Activated CD4-positive, alpha-beta memory T cell treated with anti-CD3 and anti-CD28 coated beads for 36 hours (primary cell): Measurements from ENCODE around the gene SYNGR2. TPM values are rescaled to one million over a fixed set of nuclear protein-coding genes. Genes with fewer than 3 reads are reported as not detected.
"Not testable (repeated sequence)": the region's sequence is repeated elsewhere in the genome, so short reads cannot be mapped to it uniquely, and the experiment has no call there.

Experiments
- CTCF ChIA-PET: fragments of 350-600 bp; sonication (Branson Sonifier 250); formaldehyde crosslinking; loops from one replicate; lab custom pipeline; 2021; ENCODE audit warnings: antibody characterized with exemption, inconsistent platforms; lab: Charles Lee
- POLR2A ChIA-PET: fragments of 350-600 bp; sonication (Branson Sonifier 250); formaldehyde crosslinking; loops from one replicate; lab custom pipeline; 2021; ENCODE audit warnings: antibody characterized with exemption; lab: Charles Lee
- DNase-seq: peaks from one replicate; pipeline ENCODE4 v3.0.0-alpha.2; 2020
- H3K27ac Mint-ChIP-seq: one replicate; pipeline ENCODE4 v1.8.0; 2021; ENCODE audit warnings: mixed read lengths
- H3K27me3 Mint-ChIP-seq: one replicate; pipeline ENCODE4 v1.8.0; 2021; ENCODE audit warnings: mixed read lengths
- H3K36me3 Mint-ChIP-seq: one replicate; pipeline ENCODE4 v1.8.0; 2021; ENCODE audit warnings: mixed read lengths
- H3K4me1 Mint-ChIP-seq: one replicate; pipeline ENCODE4 v1.8.0; 2021; ENCODE audit warnings: low read depth, mixed read lengths
- H3K4me3 Mint-ChIP-seq: one replicate; pipeline ENCODE4 v1.8.0; 2021; ENCODE audit warnings: mild to moderate bottlenecking, mixed read lengths
- H3K9me3 Mint-ChIP-seq: one replicate; pipeline ENCODE4 v1.8.0; 2021; ENCODE audit warnings: mixed read lengths
- intact Hi-C: fragments of 100-400 bp; cut with micrococcal nuclease; formaldehyde crosslinking; loops from one replicate; pipeline ENCODE4 v1.15.1; 2023
- total RNA-seq, 2 experiments: library from RNA; stranded (reverse); gene quantifications; one replicate each; pipeline ENCODE4 v1.2.3, GENCODE V29; 2021

SYNGR2 gene
- total RNA-seq, 2 experiments from 2014 or later, result 79.2 to 87.7 TPM

- Mint-ChIP-seq H3K36me3 (no peaks in the 10 kb centered on the region), H3K27me3 (no peaks in the 10 kb centered on the region), H3K4me1 (peaks cover 10% of the 10 kb centered on the region), H3K4me3 (no peak overlapping the region), H3K9me3 (no peaks in the 10 kb centered on the region), H3K27ac (no peak overlapping the region)
- DNase-seq, result no peak
- POLR2A ChIA-PET, result no interaction called here
- intact Hi-C loops, result loop anchor here (5.0 kb wide), 1 partner anchor 33 kb away; the partner anchor contains the start of gene TMC8
- CTCF ChIA-PET, result no interaction called here
Measured at GRCh38 chr17:78164748-78165607, 3.4 kb upstream of the SYNGR2 start.

DNA sequence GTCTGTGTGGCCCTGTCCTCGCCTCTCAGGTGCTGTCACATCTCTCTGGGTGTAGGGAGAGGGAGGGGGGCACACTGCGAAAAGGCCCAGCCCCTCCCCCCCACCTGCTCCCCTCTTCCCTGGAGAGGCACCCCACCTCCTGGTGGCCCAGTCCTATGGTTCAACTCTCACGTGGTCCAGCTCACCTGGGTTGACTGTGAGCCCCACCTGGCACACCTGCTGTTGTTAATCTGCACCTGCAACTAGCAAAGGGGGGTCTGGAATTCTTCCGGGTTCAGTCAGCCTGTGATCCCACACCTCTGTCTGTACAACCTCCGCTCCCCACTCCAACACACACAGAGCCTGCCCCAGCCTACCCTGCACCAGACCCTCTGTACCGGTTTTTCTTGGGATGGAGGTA lies 2.0 kb upstream of the SYNGR2 start:
- ChIA-PET POLR2A (no interaction called here), CTCF (no interaction called here)
- Mint-ChIP-seq H3K27me3 (no peaks in the 10 kb centered on the region), H3K9me3 (no peaks in the 10 kb centered on the region), H3K36me3 (peaks cover 1% of the 10 kb centered on the region), H3K4me3 (no peak overlapping the region), H3K4me1 (peaks cover 19% of the 10 kb centered on the region), H3K27ac (no peak overlapping the region)
- no peak for DNase-seq
- intact Hi-C loops, result loop anchor here (5.0 kb wide), 1 partner anchor 34 kb away; the partner anchor contains the start of gene TMC8

DNA sequence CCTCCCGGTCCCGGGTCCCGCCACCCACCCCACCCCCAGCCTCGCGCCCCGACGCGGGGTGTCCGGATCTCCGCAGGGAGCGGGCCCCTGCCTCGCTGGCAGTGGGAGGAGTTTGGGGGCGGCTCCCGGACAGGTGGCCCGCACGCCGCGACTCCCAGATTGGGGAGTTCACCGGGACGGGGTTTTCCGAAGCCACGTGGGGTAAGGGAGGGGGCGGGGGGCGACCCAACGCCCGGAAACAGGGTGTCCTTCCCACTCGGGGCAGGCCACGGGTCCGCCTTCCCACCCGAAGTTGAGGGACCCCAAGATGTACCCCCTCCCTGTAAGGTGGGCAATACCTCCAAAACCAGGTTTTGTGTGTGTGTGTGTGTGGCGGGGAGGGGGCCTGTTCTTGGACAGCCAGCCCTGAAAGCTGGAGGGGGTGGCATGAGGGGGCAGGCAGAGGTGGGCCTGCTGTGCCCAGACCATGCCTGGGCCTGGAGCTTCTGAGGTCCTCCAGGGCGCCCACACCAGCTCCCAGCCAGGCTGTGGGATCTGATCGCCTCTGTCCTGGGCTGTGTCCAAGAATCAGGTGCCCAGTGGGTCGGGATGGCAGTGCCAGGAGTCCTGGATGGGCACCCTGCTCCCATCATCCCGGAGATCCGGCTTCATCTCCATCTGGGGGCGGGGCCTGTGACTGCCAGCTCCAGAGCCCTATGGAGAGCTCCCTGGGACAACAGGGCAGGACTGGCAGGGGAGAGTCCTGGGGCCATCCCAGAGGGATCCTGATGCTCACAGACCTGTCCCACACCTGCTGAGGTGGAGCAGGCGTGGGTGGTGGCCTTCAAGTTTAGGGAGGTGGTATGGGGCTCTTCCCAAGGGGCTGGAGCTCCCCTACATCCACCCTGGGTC lies 767 bp downstream of the SYNGR2 start:
- ChIA-PET CTCF (interaction anchor here (0.7 to 1.5 kb wide), 4 partner anchors 9 to 32 kb away, joined by 3 to 7 read pairs (median 4); partner anchors contain the start of gene TK1), POLR2A (interaction anchor here (0.6 to 1.3 kb wide), 9 partner anchors 11 to 86 kb away, joined by 3 to 7 read pairs (median 3); partner anchors contain the start of gene TK1)
- Mint-ChIP-seq H3K4me3 (peak overlapping the region; percentile 72), H3K9me3 (no peaks in the 10 kb centered on the region), H3K27ac (peak overlapping the region; percentile 74), H3K27me3 (no peaks in the 10 kb centered on the region), H3K4me1 (peaks cover 46% of the 10 kb centered on the region), H3K36me3 (peaks cover 25% of the 10 kb centered on the region)
- peak; percentile 72 for DNase-seq
- intact Hi-C loops, result loop anchor here (2.0 to 5.0 kb wide), 3 partner anchors 18 to 56 kb away; partner anchors contain the start of genes AFMID, TK1 and TMC8

- H3K9me3 Mint-ChIP-seq, result no peaks in the 10 kb centered on the region
- H3K27ac Mint-ChIP-seq, result peak overlapping the region; percentile 34
- CTCF ChIA-PET, result interaction anchor here (0.6 kb wide), 1 partner anchor 17 kb away, joined by 3 read pairs; no protein-coding TSS in a partner anchor
- intact Hi-C loops, result no loop called here
- POLR2A ChIA-PET, result no interaction called here
- peaks cover 33% of the 10 kb centered on the region for H3K36me3 Mint-ChIP-seq
- peak overlapping the region; percentile 14 for H3K4me3 Mint-ChIP-seq
- DNase-seq, result no peak
- no peaks in the 10 kb centered on the region for H3K27me3 Mint-ChIP-seq
- peaks cover 51% of the 10 kb centered on the region for H3K4me1 Mint-ChIP-seq
Measured at GRCh38 chr17:78170692-78171590, 2.6 kb downstream of the SYNGR2 start.

DNA sequence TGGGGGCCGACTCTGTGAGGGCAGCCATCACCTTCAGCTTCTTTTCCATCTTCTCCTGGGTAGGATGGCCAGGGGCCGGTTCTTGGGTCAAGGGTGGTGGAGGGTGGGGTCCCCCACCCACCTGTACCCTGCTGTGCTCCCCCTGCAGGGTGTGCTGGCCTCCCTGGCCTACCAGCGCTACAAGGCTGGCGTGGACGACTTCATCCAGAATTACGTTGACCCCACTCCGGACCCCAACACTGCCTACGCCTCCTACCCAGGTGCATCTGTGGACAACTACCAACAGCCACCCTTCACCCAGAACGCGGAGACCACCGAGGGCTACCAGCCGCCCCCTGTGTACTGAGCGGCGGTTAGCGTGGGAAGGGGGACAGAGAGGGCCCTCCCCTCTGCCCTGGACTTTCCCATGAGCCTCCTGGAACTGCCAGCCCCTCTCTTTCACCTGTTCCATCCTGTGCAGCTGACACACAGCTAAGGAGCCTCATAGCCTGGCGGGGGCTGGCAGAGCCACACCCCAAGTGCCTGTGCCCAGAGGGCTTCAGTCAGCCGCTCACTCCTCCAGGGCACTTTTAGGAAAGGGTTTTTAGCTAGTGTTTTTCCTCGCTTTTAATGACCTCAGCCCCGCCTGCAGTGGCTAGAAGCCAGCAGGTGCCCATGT lies 3.3 kb downstream of the SYNGR2 start:
- H3K27me3 Mint-ChIP-seq, H3K9me3 Mint-ChIP-seq, POLR2A ChIA-PET, DNase-seq, intact Hi-C loops, CTCF ChIA-PET, H3K4me3 Mint-ChIP-seq: not testable (repeated sequence)
- peak overlapping the region; percentile 86 for H3K27ac Mint-ChIP-seq
- peaks cover 54% of the 10 kb centered on the region for H3K4me1 Mint-ChIP-seq
- peaks cover 39% of the 10 kb centered on the region for H3K36me3 Mint-ChIP-seq

DNA sequence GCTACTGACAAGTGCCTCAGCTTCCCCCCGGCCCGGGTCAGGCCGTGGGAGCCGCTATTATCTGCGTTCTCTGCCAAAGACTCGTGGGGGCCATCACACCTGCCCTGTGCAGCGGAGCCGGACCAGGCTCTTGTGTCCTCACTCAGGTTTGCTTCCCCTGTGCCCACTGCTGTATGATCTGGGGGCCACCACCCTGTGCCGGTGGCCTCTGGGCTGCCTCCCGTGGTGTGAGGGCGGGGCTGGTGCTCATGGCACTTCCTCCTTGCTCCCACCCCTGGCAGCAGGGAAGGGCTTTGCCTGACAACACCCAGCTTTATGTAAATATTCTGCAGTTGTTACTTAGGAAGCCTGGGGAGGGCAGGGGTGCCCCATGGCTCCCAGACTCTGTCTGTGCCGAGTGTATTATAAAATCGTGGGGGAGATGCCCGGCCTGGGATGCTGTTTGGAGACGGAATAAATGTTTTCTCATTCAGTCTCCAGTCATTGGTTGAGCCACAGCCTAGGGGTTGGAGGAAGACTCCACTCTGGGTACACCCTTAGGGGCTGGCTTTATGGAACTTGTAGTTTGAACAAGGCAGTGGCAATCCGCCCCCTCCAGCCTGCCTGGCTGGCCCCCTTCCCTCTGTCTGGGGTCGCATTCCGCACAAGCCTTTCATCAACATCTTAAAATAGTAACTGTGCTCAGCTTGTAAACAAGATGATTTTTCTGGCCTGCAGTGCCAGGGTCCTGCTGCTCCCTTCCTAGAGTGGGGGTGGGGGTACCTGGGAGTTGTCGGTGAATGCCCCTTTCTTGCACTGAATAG lies 4.1 kb downstream of the SYNGR2 start:
- intact Hi-C loops, result no loop called here
- H3K27ac Mint-ChIP-seq, result peak overlapping the region; percentile 86
- H3K27me3 Mint-ChIP-seq, result no peaks in the 10 kb centered on the region
- peaks cover 59% of the 10 kb centered on the region for H3K4me1 Mint-ChIP-seq
- ChIA-PET POLR2A (interaction anchor here (1.7 kb wide), 1 partner anchor 14 kb away, joined by 4 read pairs; the partner anchor contains the start of gene TK1), CTCF (interaction anchor here (0.6 to 1.0 kb wide), 3 partner anchors 34 to 63 kb away, joined by 3 read pairs; no protein-coding TSS in a partner anchor)
- peaks cover 39% of the 10 kb centered on the region for H3K36me3 Mint-ChIP-seq
- no peak for DNase-seq
- peak overlapping the region; percentile 14 for H3K4me3 Mint-ChIP-seq
- H3K9me3 Mint-ChIP-seq, result no peaks in the 10 kb centered on the region

GRCh38 chr17:78173097-78173715 lies 4.8 kb downstream of the SYNGR2 start:
- intact Hi-C loops, result no loop called here
- Mint-ChIP-seq H3K4me3 (no peak overlapping the region), H3K27me3 (no peaks in the 10 kb centered on the region), H3K36me3 (peaks cover 39% of the 10 kb centered on the region), H3K27ac (peak overlapping the region; percentile 86), H3K9me3 (no peaks in the 10 kb centered on the region), H3K4me1 (peaks cover 59% of the 10 kb centered on the region)
- ChIA-PET CTCF (interaction anchor here (0.6 to 1.0 kb wide), 4 partner anchors 9 to 64 kb away, joined by 3 read pairs; no protein-coding TSS in a partner anchor), POLR2A (interaction anchor here (1.4 to 1.7 kb wide), 2 partner anchors 10 to 13 kb away, joined by 3 to 4 read pairs; partner anchors contain the start of gene TK1)
- peak; percentile 52 for DNase-seq

DNA sequence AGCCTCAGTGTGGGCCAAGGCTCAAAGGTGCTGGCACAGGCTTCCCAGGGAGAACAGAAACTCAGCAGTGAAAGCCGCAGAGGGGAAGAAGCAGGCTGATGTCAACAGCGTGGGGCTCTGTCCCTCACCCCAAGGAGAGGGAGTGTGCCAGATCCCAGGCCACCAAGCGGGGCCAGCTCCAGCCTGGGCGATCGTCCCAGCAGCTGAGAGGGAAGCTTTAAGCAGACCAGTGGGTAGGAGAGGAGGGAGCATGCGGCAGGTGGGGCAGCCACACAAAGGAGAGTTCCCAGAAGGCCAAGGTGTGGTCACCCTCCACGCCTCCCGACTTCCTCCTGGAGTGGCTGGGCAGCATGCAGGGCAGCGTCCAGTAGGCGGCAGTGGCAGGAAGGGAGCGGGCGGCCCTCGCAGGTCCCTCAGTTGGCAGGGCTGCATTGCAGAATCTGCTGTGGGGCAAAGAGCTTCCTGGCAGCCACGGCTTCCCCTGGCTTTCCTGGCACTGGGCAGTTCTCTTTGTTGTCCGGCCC lies 6.0 kb downstream of the SYNGR2 start:
- Mint-ChIP-seq H3K4me3 (no peak overlapping the region), H3K27me3 (no peaks in the 10 kb centered on the region), H3K4me1 (peaks cover 58% of the 10 kb centered on the region), H3K9me3 (no peaks in the 10 kb centered on the region), H3K36me3 (peaks cover 48% of the 10 kb centered on the region), H3K27ac (peak overlapping the region; percentile 86)
- no peak for DNase-seq
- ChIA-PET POLR2A (interaction anchor here (0.7 to 1.4 kb wide), 4 partner anchors 8 to 35 kb away, joined by 3 to 7 read pairs (median 3); no protein-coding TSS in a partner anchor), CTCF (interaction anchor here (0.8 to 4.0 kb wide), 6 partner anchors 8 to 90 kb away, joined by 3 to 44 read pairs (median 13); partner anchors contain the start of gene TMC8)
- intact Hi-C loops, result no loop called here

DNA sequence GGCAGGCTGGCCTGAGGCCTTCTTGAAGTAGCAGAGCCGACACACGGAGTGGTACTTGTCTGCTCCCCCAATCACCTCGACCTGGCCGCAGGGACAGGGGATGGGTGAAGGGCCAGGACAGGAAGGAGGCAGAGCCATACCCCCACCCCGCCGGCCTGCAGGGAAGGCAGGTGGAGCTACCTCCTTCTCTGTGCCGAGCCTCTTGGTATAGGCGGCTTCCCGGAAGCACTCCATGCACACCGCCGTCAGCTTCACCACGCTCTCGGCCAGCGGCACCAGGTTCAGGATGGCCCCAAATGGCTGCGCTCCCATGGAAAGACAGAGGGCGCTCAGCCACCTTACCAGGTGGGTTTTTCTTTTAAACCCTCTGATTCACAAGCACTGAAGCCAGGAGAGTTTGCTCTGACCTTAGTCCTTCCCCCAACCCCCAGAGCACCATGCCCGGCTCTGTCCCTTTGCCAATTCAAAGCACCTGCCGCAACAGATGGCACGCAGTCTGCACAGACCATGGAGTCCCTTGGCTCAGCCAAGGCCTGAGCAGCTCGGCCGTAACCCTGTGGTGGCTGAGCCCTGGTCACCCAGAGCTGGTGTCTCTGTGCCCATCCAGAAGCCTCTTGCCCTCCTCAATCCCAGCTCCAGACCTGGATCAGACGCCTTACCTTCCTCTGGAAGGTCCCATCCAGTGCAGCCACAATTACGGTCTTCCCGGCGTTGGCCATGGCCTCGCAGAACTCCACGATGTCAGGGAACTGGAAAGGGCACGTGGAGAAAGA lies 6.7 kb downstream of the SYNGR2 start:
- no peak for DNase-seq
- Mint-ChIP-seq H3K9me3 (no peaks in the 10 kb centered on the region), H3K36me3 (peaks cover 51% of the 10 kb centered on the region), H3K27ac (peak overlapping the region; percentile 30), H3K4me1 (peaks cover 51% of the 10 kb centered on the region), H3K27me3 (no peaks in the 10 kb centered on the region), H3K4me3 (no peak overlapping the region)
- intact Hi-C loops, result no loop called here
- ChIA-PET CTCF (interaction anchor here (1.0 to 4.0 kb wide), 11 partner anchors 9 to 157 kb away, joined by 4 to 44 read pairs (median 10); partner anchors contain the start of genes AFMID, TK1 and TMC8), POLR2A (interaction anchor here (0.6 to 1.1 kb wide), 4 partner anchors 11 to 228 kb away, joined by 3 to 7 read pairs (median 3); no protein-coding TSS in a partner anchor)
